HG03558 (cell line): ENCODE results near the gene ZBED3.
"Not testable (repeated sequence)": the region's sequence is repeated elsewhere in the genome, so short reads cannot be mapped to it uniquely, and the experiment has no call there.

ENCODE experiments used
- ATAC-seq: cut with Tn5 transposase; IDR thresholded peaks from one replicate; pipeline ENCODE4 v1.9.1; 2021; ENCODE audit warnings: moderate number of reproducible peaks; ENCODE audit not compliant: unreplicated experiment; ENCODE audit errors: extremely low read depth

ZBED3 gene

GRCh38 chr5:77080479-77080878 lies 6.6 kb downstream of the ZBED3 start:
- not testable (repeated sequence) for ATAC-seq

GRCh38 chr5:77077829-77078176 lies 9.3 kb downstream of the ZBED3 start:
- no peak for ATAC-seq

GRCh38 chr5:77076961-77077828 lies 9.9 kb downstream of the ZBED3 start:
- ATAC-seq = no peak

GRCh38 chr5:77074745-77075144 lies 12.3 kb downstream of the ZBED3 start:
- ATAC-seq = no peak

- ATAC-seq = no peak
Measured at GRCh38 chr5:77073667-77074066, 13.4 kb downstream of the ZBED3 start.

- ATAC-seq = no peak
Measured at GRCh38 chr5:77066823-77067442, 20.2 kb downstream of the ZBED3 start.

- ATAC-seq = no peak
Measured at GRCh38 chr5:77066184-77066583, 20.9 kb downstream of the ZBED3 start.

GRCh38 chr5:77065256-77065655 lies 21.8 kb downstream of the ZBED3 start:
- no peak for ATAC-seq

- no peak for ATAC-seq
Measured at GRCh38 chr5:77064040-77064439, 23.0 kb downstream of the ZBED3 start.

- no peak for ATAC-seq
Measured at GRCh38 chr5:77046416-77047073, 40.5 kb downstream of the ZBED3 start.

GRCh38 chr5:77035950-77036349 lies 51.1 kb downstream of the ZBED3 start:
- ATAC-seq = no peak

GRCh38 chr5:77033338-77033737 lies 53.7 kb downstream of the ZBED3 start:
- ATAC-seq = no peak

- no peak for ATAC-seq
Measured at GRCh38 chr5:77032635-77033034, 54.5 kb downstream of the ZBED3 start.

- ATAC-seq = no peak
Measured at GRCh38 chr5:77031891-77032290, 55.2 kb downstream of the ZBED3 start.

- peak; percentile 98 for ATAC-seq
Measured at GRCh38 chr5:77030097-77031071, 56.7 kb downstream of the ZBED3 start, which contains the start of gene AGGF1. Gene AGGF1 (plus strand): TSS chr5:77030404. CDS start chr5:77030767, 363 bp downstream.

GRCh38 chr5:77029376-77029885 lies 57.7 kb downstream of the ZBED3 start:
- no peak for ATAC-seq

- no peak for ATAC-seq
Measured at GRCh38 chr5:77028631-77029375, 58.3 kb downstream of the ZBED3 start.

- no peak for ATAC-seq
Measured at GRCh38 chr5:77024490-77024889, 62.6 kb downstream of the ZBED3 start.
